ENCODE results near the gene PPP5C. TPM values are rescaled to one million over a fixed set of nuclear protein-coding genes. Genes with fewer than 3 reads are reported as not detected.

PPP5C gene
- 74.7 and 88.4 TPM in 2 replicates for total RNA-seq

GRCh38 chr19:46346821-46347571, at the start of gene PPP5C:
PPP5C (plus strand) TSS chr19:46347087; CDS start chr19:46347097, 10 bp downstream.

GRCh38 chr19:46413262-46414031, 66.6 kb downstream of the PPP5C start, which contains the start of gene CCDC8:
CCDC8 (minus strand) TSS chr19:46413564; CDS start chr19:46412810, 754 bp downstream.

GRCh38 chr19:46428239-46429135, 81.6 kb downstream of the PPP5C start, which contains the start of gene PNMA8C:
PNMA8C (minus strand) TSS chr19:46428936; CDS start chr19:46428359, 577 bp downstream.

Other genes with a start within 250 kb of the PPP5C start
- gene IGFL3, start 222.4 kb upstream of the PPP5C start, total RNA-seq: 0.88 and 2.3 TPM in 2 replicates
- 16.6 and 20.1 TPM in 2 replicates for gene IGFL2, start 198.8 kb upstream of the PPP5C start, total RNA-seq
- 0.37 and 0.85 TPM in 2 replicates for gene IGFL1, start 117.3 kb upstream of the PPP5C start, total RNA-seq
- 0.49 and 0.74 TPM in 2 replicates for gene HIF3A, start 50.0 kb upstream of the PPP5C start, total RNA-seq
- gene CCDC8, start 66.5 kb downstream of the PPP5C start, total RNA-seq: 30.8 and 39.1 TPM in 2 replicates
- gene PNMA8C, start 81.8 kb downstream of the PPP5C start, total RNA-seq: not detected in 2 replicates
- gene PNMA8A, start 124.5 kb downstream of the PPP5C start, total RNA-seq: 1.1 and 1.6 TPM in 2 replicates
- gene PNMA8B, start 148.8 kb downstream of the PPP5C start, total RNA-seq: 0.05 and 0.28 TPM in 2 replicates